MM.1S (cell line): ENCODE measurements around the gene COPB1.

ENCODE experiments used
- DNase-seq: peaks from one replicate; pipeline ENCODE4 v3.0.0-alpha.2; 2015
- H2AFZ ChIP-seq: fragments of 300-600 bp; sonication (generic); 2 replicates; pipeline ENCODE4 v1.6.0; 2016; ENCODE audit warnings: antibody characterized with exemption, low read length
- H3F3A ChIP-seq: fragments of 300-600 bp; sonication (generic); 2 replicates; pipeline ENCODE4 v1.6.1; 2016; ENCODE audit warnings: mild to moderate bottlenecking, antibody characterized with exemption, low read length, moderate library complexity, mixed read lengths; ENCODE audit not compliant: insufficient read depth
- H3K27ac ChIP-seq: fragments of 300-600 bp; sonication (generic); 2 replicates; pipeline ENCODE4 v1.5.1; 2016; ENCODE audit warnings: mild to moderate bottlenecking, low read length
- H3K27me3 ChIP-seq: fragments of 300-600 bp; sonication (generic); replicated peaks from 2 replicates; pipeline ENCODE4 v1.6.0; 2016; ENCODE audit warnings: low read length; ENCODE audit not compliant: insufficient read depth
- H3K36me3 ChIP-seq: fragments of 300-600 bp; sonication (generic); replicated peaks from 2 replicates; pipeline ENCODE4 v1.6.1; 2016; ENCODE audit warnings: mild to moderate bottlenecking, low read length, mixed read lengths; ENCODE audit not compliant: insufficient read depth
- H3K4me1 ChIP-seq: fragments of 300-600 bp; sonication (generic); 2 replicates; pipeline ENCODE4 v1.6.1; 2016; ENCODE audit warnings: low read length, mixed read lengths
- H3K4me2 ChIP-seq: fragments of 300-600 bp; sonication (generic); 2 replicates; pipeline ENCODE4 v1.6.0; 2016; ENCODE audit warnings: low read depth, low read length
- H3K4me3 ChIP-seq: fragments of 300-600 bp; sonication (generic); 2 replicates; pipeline ENCODE4 v1.5.1; 2016; ENCODE audit warnings: low read length, mixed read lengths
- H3K79me2 ChIP-seq: fragments of 300-600 bp; sonication (generic); 2 replicates; pipeline ENCODE4 v1.6.1; 2016; ENCODE audit warnings: mixed run types, low read length, mixed read lengths
- H3K9ac ChIP-seq: fragments of 300-600 bp; sonication (generic); 2 replicates; pipeline ENCODE4 v1.6.1; 2016; ENCODE audit warnings: low read length, mixed read lengths
- H3K9me2 ChIP-seq: fragments of 300-600 bp; sonication (generic); replicated peaks from 2 replicates; pipeline ENCODE4 v1.6.1; 2016; ENCODE audit warnings: mild to moderate bottlenecking, low read length, mixed read lengths; ENCODE audit not compliant: insufficient read depth
- H3K9me3 ChIP-seq: fragments of 300-600 bp; sonication (generic); replicated peaks from 2 replicates; pipeline ENCODE4 v1.6.1; 2016; ENCODE audit warnings: mild to moderate bottlenecking, low read length, mixed read lengths; ENCODE audit not compliant: insufficient read depth
- H4K20me1 ChIP-seq: fragments of 300-600 bp; sonication (generic); 2 replicates; pipeline ENCODE4 v1.6.1; 2016; ENCODE audit warnings: mild to moderate bottlenecking, low read length, moderate library complexity, mixed read lengths; ENCODE audit not compliant: insufficient read depth
- EZH2 ChIP-seq: fragments of 300-600 bp; sonication (generic); optimal IDR thresholded peaks from 2 replicates; pipeline ENCODE3; 2017; ENCODE audit warnings: low read depth, mild to moderate bottlenecking, antibody characterized with exemption, low read length, mixed read lengths
- EZH2phosphoT487 ChIP-seq: fragments of 300-600 bp; sonication (generic); IDR thresholded peaks from 2 replicates; pipeline ENCODE4 v1.6.1; 2018; ENCODE audit warnings: antibody characterized with exemption, low read length
- TF ChIP-seq, protein P1 (sequence below): fragments of 300-600 bp; sonication (generic); IDR thresholded peaks from 2 replicates; pipeline ENCODE4 v1.5.1; 2016; ENCODE audit warnings: antibody characterized with exemption, low read length, mixed read lengths

Gene COPB1

DNA sequence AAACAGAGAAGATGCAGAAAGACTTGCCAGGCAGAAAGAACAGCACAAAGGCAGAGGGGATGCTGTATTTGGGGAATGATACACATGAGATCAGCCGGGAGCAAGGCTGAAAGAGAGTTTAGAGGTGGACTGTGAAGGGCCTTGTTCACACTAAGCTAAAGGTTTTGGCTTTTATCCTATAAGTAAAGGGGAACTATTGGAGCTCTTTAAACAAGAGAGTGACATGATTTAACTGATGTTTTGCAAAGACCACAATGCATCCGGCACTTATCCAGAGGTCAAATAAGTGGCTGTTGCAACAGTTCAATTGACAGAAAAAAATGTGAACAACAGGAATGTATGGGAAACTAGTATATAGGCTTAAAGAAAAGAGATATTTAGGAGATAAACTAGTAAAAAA is 76.0 kb downstream of the COPB1 start:
- Histone ChIP-seq H2AFZ (no peak overlapping the region), H3K9ac (no peak overlapping the region), H3K4me1 (no peaks in the 10 kb centered on the region), H3K9me2 (no peaks in the 10 kb centered on the region), H3K27ac (no peak overlapping the region), H3K4me2 (no peak overlapping the region), H4K20me1 (no peaks in the 10 kb centered on the region), H3K27me3 (no peaks in the 10 kb centered on the region), H3K4me3 (no peak overlapping the region), H3K79me2 (no peaks in the 10 kb centered on the region), H3F3A (no peaks in the 10 kb centered on the region), H3K36me3 (no peaks in the 10 kb centered on the region), H3K9me3 (no peaks in the 10 kb centered on the region; the same call in 1 of the 2 replicates)
- TF ChIP-seq, protein P1, sequence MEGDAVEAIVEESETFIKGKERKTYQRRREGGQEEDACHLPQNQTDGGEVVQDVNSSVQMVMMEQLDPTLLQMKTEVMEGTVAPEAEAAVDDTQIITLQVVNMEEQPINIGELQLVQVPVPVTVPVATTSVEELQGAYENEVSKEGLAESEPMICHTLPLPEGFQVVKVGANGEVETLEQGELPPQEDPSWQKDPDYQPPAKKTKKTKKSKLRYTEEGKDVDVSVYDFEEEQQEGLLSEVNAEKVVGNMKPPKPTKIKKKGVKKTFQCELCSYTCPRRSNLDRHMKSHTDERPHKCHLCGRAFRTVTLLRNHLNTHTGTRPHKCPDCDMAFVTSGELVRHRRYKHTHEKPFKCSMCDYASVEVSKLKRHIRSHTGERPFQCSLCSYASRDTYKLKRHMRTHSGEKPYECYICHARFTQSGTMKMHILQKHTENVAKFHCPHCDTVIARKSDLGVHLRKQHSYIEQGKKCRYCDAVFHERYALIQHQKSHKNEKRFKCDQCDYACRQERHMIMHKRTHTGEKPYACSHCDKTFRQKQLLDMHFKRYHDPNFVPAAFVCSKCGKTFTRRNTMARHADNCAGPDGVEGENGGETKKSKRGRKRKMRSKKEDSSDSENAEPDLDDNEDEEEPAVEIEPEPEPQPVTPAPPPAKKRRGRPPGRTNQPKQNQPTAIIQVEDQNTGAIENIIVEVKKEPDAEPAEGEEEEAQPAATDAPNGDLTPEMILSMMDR = no peak
- TF ChIP-seq EZH2 = no peak
- TF ChIP-seq EZH2phosphoT487 = no peak
- no peak for DNase-seq

DNA sequence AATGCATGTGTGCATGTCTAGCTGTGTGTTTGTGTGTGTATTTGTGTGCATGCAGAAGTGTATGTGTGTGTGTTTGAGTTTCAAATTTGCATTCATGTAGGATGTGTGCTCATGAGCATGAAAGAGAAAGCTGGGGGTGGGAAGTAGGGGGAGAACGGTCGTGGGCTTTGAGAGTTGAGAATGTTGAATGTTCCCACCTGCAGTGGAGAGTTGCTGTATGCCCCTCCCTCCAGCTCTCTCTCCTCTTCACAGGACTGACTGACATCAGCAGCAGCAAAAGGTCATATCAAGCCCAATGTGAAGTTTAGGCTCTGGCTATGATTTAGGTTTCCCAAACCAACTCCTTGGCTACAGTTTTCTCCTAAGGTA is 76.8 kb downstream of the COPB1 start:
- Histone ChIP-seq H4K20me1 (no peaks in the 10 kb centered on the region), H3K9me3 (no peaks in the 10 kb centered on the region), H3K27me3 (no peaks in the 10 kb centered on the region), H3K27ac (no peak overlapping the region), H3K9ac (no peak overlapping the region), H3K36me3 (no peaks in the 10 kb centered on the region), H3K4me3 (no peak overlapping the region), H3K79me2 (no peaks in the 10 kb centered on the region), H2AFZ (no peak overlapping the region), H3K4me1 (no peaks in the 10 kb centered on the region), H3K4me2 (no peak overlapping the region), H3F3A (no peaks in the 10 kb centered on the region), H3K9me2 (no peaks in the 10 kb centered on the region)
- DNase-seq = no peak
- TF ChIP-seq EZH2 (no peak), EZH2phosphoT487 (no peak)
- TF ChIP-seq, protein P1 = no peak

DNA sequence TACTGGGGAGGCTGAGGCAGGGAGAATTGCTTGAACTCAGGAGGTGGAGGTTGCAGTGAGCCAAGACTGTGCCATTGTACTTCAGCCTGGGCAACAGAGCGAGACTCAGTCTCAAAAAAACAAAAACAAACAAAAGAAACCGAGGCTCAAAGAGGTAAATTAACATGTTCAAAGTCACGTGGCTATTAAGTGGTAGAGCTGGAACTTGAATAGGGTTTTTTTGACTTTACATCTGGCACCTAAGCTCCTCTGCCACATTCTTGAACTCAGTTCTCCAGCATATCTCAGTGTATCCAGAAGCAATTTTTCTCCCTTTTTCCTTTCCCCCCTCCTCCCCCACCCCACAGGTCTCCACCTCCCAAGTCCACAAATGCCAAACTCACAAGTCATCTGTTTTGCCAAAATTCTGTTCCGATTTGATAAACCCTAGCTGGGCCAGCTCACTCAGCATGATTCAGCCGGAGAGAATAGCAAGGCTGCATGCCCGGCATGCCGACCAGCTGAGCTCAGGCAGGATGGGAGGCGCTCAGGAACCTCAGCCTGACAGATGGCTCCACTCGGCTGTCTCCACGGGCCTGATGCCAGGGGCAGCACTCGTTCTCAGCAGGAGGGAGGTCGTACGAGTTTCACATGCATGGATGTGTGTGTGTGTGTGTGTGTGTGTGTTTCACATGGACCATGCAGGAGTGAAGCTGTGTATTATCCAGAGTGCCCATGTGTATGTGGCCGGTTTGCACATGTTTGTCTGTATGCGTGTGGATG is 77.4 kb downstream of the COPB1 start:
- TF ChIP-seq EZH2 (no peak), EZH2phosphoT487 (no peak)
- TF ChIP-seq, protein P1 = no peak
- Histone ChIP-seq H3K9ac (no peak overlapping the region), H3K4me3 (no peak overlapping the region), H2AFZ (no peak overlapping the region), H3K9me3 (no peaks in the 10 kb centered on the region), H3K27me3 (no peaks in the 10 kb centered on the region), H3K27ac (no peak overlapping the region), H3K79me2 (no peaks in the 10 kb centered on the region), H3K9me2 (no peaks in the 10 kb centered on the region), H3K4me1 (no peaks in the 10 kb centered on the region), H3K36me3 (no peaks in the 10 kb centered on the region), H3K4me2 (no peak overlapping the region), H4K20me1 (no peaks in the 10 kb centered on the region), H3F3A (no peaks in the 10 kb centered on the region)
- DNase-seq = no peak
